ENCODE measurements around the gene ADARB2. TPM values are rescaled to one million over a fixed set of nuclear protein-coding genes. Genes with fewer than 3 reads are reported as not detected.

Gene ADARB2
- total RNA-seq, 1 donor from 2014 or later, result 38.7 TPM

GRCh38 chr10:1153805-1154351 is 583.4 kb downstream of the ADARB2 start:
- TF ChIP-seq, protein P1, sequence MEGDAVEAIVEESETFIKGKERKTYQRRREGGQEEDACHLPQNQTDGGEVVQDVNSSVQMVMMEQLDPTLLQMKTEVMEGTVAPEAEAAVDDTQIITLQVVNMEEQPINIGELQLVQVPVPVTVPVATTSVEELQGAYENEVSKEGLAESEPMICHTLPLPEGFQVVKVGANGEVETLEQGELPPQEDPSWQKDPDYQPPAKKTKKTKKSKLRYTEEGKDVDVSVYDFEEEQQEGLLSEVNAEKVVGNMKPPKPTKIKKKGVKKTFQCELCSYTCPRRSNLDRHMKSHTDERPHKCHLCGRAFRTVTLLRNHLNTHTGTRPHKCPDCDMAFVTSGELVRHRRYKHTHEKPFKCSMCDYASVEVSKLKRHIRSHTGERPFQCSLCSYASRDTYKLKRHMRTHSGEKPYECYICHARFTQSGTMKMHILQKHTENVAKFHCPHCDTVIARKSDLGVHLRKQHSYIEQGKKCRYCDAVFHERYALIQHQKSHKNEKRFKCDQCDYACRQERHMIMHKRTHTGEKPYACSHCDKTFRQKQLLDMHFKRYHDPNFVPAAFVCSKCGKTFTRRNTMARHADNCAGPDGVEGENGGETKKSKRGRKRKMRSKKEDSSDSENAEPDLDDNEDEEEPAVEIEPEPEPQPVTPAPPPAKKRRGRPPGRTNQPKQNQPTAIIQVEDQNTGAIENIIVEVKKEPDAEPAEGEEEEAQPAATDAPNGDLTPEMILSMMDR (IDR thresholded peaks at IDR 0.05), result no peak
- Mint-ChIP-seq H3K36me3 (ENCODE audit: unreplicated experiment) (no peaks in the 10 kb centered on the region), H3K27ac (ENCODE audit: unreplicated experiment) (no peak overlapping the region), H3K9me3 (ENCODE audit: unreplicated experiment) (no peaks in the 10 kb centered on the region), H3K4me1 (ENCODE audit: unreplicated experiment) (no peaks in the 10 kb centered on the region), H3K4me3 (ENCODE audit: unreplicated experiment) (no peak overlapping the region), H3K27me3 (ENCODE audit: unreplicated experiment) (peaks cover 20% of the 10 kb centered on the region)
- peak; percentile 76 for DNase-seq (ENCODE audit: extremely low spot score, unreplicated experiment)

- Mint-ChIP-seq H3K27ac (ENCODE audit: unreplicated experiment) (no peak overlapping the region), H3K27me3 (ENCODE audit: unreplicated experiment) (peaks cover 16% of the 10 kb centered on the region), H3K36me3 (ENCODE audit: unreplicated experiment) (no peaks in the 10 kb centered on the region), H3K4me1 (ENCODE audit: unreplicated experiment) (no peaks in the 10 kb centered on the region), H3K9me3 (ENCODE audit: unreplicated experiment) (no peaks in the 10 kb centered on the region), H3K4me3 (ENCODE audit: unreplicated experiment) (no peak overlapping the region)
- no peak for DNase-seq (ENCODE audit: extremely low spot score, unreplicated experiment)
- TF ChIP-seq, protein P1 (IDR thresholded peaks at IDR 0.05), result no peak
Observed at GRCh38 chr10:1153251-1153763, 584.0 kb downstream of the ADARB2 start.

- peak; percentile 59 for DNase-seq (ENCODE audit: extremely low spot score, unreplicated experiment)
- no peak overlapping the region for H3K4me3 Mint-ChIP-seq (ENCODE audit: unreplicated experiment)
- TF ChIP-seq, protein P1 (IDR thresholded peaks at IDR 0.05), result no peak
- no peak overlapping the region for H3K27ac Mint-ChIP-seq (ENCODE audit: unreplicated experiment)
- no peaks in the 10 kb centered on the region for H3K9me3 Mint-ChIP-seq (ENCODE audit: unreplicated experiment)
- no peaks in the 10 kb centered on the region for H3K36me3 Mint-ChIP-seq (ENCODE audit: unreplicated experiment)
- peaks cover 12% of the 10 kb centered on the region for H3K27me3 Mint-ChIP-seq (ENCODE audit: unreplicated experiment)
- H3K4me1 Mint-ChIP-seq (ENCODE audit: unreplicated experiment), result no peaks in the 10 kb centered on the region
Observed at GRCh38 chr10:1152386-1153250, 584.7 kb downstream of the ADARB2 start.

- H3K4me3 Mint-ChIP-seq (ENCODE audit: unreplicated experiment), result no peak overlapping the region
- TF ChIP-seq, protein P1 (IDR thresholded peaks at IDR 0.05), result no peak
- peaks cover 4% of the 10 kb centered on the region for H3K27me3 Mint-ChIP-seq (ENCODE audit: unreplicated experiment)
- H3K36me3 Mint-ChIP-seq (ENCODE audit: unreplicated experiment), result no peaks in the 10 kb centered on the region
- no peak overlapping the region for H3K27ac Mint-ChIP-seq (ENCODE audit: unreplicated experiment)
- peak; percentile 56 for DNase-seq (ENCODE audit: extremely low spot score, unreplicated experiment)
- H3K4me1 Mint-ChIP-seq (ENCODE audit: unreplicated experiment), result no peaks in the 10 kb centered on the region
- peaks cover 7% of the 10 kb centered on the region for H3K9me3 Mint-ChIP-seq (ENCODE audit: unreplicated experiment)
Observed at GRCh38 chr10:1151076-1152033, 586.0 kb downstream of the ADARB2 start.
